GM21737 (cell line): ENCODE measurements around the gene PRPF6.

ENCODE experiments used
- ATAC-seq: cut with Tn5 transposase; IDR thresholded peaks from one replicate; pipeline ENCODE4 v1.9.1; 2021; ENCODE audit warnings: mild to moderate bottlenecking, moderate library complexity; ENCODE audit not compliant: unreplicated experiment

Gene PRPF6, protein sequence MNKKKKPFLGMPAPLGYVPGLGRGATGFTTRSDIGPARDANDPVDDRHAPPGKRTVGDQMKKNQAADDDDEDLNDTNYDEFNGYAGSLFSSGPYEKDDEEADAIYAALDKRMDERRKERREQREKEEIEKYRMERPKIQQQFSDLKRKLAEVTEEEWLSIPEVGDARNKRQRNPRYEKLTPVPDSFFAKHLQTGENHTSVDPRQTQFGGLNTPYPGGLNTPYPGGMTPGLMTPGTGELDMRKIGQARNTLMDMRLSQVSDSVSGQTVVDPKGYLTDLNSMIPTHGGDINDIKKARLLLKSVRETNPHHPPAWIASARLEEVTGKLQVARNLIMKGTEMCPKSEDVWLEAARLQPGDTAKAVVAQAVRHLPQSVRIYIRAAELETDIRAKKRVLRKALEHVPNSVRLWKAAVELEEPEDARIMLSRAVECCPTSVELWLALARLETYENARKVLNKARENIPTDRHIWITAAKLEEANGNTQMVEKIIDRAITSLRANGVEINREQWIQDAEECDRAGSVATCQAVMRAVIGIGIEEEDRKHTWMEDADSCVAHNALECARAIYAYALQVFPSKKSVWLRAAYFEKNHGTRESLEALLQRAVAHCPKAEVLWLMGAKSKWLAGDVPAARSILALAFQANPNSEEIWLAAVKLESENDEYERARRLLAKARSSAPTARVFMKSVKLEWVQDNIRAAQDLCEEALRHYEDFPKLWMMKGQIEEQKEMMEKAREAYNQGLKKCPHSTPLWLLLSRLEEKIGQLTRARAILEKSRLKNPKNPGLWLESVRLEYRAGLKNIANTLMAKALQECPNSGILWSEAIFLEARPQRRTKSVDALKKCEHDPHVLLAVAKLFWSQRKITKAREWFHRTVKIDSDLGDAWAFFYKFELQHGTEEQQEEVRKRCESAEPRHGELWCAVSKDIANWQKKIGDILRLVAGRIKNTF

DNA sequence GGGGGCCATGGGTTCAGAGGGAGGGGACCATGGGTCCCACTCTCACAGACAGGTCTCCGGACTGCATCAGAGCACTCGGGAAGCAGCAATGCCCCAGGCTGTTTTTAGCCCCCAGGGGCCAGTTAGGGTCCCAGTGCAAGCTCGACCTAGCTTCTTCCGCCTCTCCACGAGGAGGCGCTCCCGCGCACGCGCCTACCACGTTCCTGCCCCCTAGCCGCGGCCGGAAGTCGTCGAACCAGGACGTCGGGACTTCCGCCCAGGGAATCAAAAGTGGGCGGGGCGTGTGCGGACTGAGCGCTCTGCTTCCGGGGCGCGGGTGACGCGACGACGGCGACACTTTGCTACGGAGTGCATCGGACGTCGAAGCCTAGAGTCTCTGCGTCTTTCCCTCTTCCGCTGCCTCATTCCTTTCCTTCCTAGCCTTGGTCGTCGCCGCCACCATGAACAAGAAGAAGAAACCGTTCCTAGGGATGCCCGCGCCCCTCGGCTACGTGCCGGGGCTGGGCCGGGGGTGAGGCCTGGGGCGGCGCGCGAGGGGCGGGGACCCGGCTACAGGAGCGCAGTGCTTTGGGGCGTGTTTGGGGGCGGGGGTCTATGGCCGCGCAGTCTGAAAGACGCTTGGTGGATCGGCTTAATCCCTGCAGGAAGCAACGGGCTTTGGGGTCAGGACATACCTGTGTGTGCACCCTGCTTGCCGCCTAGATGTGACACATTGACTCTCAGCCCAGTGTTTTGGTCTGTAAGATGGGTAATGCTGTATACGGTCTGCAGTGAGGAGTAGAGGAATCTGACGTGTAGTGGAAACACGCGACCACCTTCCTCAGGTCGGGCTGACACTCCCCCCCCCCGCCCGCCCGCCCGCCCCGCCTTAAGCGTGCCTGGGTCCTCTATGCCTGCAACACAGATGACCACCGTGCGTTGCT is at the start of gene PRPF6:
Gene PRPF6, plus strand, starts transcription at position 327 of the 923 bp plus-strand sequence. Its CDS starts 114 bp downstream, at position 441.
- peak; percentile 52 for ATAC-seq

DNA sequence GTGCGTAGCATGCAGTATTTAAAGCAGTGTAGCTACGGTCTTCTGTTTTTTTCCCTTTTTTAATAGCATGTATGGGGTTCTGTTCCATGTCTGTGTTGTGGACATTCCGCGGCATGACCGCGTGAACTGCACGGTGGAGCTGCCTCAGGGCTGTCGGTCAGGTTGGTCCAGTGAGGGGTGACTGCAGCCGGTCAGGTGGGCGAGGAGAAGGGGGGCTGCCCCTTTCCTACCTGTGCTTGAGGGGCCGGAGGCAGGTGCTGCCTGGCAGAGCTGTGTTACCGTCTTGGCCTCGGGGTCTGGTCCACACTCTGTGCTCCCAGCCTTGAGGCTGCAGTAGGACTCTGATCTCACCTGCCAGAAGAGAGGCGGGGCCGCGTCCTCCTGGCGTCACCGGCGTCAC is 49.2 kb upstream of the PRPF6 start:
- ATAC-seq: no peak

DNA sequence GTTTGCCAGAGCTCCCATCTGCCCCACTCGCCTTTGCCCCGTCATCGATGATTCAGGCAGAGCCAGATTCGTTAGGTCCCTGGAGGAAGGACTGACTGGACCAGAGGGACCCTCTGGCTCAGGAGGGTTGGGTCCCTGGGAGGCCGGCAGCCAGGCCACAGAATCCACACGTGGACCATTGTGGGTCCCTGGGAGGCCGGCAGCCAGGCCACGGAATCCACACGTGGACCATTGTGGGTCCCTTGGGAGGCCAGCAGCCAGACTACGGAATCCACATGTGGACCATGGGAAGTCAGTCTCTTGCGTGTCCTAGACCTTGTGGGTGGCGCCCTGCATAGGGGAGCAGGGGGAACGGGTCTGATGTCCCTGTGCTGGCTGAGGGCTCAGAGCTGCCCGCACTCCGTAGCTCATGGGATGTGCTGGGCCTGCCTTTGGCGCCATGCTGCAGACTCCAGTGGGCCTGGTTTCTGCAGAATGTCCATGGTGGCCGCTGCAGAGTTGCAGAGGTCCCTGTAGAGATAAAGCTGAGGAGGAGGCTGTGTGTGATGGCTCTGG is 48.2 kb upstream of the PRPF6 start:
- ATAC-seq: no peak

DNA sequence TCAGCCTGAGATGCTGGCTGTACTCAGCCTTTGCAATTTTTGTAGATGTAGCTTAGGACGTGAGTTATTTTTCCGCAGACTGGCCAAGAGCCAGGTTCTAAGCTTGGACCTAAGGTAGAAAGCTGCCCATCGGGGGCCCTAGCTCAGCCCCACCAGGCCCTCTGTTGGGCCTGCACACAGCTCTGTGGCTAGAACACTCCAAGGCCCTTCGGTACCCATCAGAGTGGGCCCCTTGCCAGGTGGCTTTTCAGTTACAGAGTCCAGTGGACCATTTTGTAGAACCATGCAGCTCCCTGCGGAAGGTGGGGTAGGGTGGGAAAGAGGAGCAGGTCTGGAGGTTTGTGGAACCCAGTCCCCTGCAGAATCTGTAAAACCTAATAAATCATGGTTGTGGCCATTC is 47.3 kb upstream of the PRPF6 start:
- no peak for ATAC-seq

DNA sequence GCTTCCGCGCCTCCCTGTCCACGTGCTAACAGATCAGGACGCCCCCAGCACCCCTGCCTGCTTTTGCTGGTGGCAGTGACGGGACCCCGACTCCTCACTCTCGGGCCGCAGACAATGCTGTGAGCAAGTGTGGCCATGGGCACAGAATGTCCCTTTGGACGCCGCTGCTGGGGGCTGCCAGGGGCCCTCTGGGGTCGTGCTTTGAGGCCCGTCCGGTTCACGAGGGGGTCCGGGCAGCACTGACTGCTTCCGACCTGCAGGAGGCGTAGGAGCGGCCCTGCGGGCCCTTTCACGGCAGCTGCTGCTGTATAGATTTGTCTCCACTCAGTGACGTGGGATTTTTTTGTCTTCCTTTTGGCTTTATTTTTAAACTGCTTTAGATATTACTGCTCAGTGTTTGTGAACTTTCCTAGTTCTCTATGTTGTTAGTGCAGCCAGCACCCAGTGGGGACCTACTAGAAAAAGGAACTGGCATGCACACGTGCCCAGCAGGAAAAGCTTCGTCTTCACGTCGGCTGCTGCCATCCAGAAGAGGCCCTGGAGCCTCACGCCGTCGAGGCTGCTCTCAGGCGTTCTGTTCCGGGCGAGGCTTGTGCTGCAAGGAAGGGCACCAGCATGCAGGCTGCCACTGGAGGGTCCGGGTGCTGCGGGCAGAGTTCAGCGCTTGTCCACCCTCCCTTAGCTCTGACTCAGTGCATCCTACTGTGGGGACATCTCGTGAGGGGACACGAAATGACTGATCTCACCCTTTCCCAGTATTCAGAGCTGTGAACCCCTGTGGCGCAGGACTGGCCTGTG is 46.5 kb upstream of the PRPF6 start:
- ATAC-seq: no peak

DNA sequence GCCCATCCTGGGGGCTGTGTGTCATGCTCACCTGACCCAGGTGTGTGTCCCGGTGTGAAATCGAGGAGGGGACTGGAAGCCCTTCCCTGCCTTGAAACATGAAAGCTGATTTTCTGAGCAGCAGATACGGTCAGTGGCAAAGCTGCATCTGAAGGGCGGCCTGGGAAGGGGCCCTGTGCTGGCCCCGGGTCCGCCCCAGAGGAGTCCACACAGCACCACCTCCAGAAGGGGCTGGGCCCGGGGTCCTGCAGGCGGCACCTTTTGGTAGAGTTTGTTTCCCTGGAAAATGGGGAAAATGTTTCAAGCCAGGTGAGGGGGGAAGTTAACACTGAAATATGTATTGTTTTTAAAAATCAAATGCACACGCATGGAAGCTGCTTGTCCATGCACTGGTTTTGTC is 45.5 kb upstream of the PRPF6 start:
- ATAC-seq: no peak

DNA sequence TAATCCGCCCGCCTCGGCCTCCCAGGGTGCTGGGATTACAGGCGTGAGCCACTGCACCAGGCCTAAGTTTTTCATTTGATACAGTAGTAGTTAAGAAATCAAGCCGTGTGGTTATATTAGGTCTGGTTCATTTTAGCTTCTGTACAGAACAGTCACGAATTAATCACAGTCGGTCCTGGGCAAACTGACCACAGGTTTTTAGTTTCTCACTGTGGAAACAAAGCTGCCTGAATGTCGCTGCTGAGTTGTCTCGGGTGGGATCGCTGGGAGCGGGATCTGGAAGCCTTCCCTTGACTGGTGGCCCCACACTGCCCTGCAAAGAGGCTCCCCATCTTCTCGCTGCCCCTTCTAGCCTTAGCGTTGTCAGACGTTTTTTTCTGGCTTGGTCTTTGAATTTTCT is 43.3 kb upstream of the PRPF6 start:
- no peak for ATAC-seq

DNA sequence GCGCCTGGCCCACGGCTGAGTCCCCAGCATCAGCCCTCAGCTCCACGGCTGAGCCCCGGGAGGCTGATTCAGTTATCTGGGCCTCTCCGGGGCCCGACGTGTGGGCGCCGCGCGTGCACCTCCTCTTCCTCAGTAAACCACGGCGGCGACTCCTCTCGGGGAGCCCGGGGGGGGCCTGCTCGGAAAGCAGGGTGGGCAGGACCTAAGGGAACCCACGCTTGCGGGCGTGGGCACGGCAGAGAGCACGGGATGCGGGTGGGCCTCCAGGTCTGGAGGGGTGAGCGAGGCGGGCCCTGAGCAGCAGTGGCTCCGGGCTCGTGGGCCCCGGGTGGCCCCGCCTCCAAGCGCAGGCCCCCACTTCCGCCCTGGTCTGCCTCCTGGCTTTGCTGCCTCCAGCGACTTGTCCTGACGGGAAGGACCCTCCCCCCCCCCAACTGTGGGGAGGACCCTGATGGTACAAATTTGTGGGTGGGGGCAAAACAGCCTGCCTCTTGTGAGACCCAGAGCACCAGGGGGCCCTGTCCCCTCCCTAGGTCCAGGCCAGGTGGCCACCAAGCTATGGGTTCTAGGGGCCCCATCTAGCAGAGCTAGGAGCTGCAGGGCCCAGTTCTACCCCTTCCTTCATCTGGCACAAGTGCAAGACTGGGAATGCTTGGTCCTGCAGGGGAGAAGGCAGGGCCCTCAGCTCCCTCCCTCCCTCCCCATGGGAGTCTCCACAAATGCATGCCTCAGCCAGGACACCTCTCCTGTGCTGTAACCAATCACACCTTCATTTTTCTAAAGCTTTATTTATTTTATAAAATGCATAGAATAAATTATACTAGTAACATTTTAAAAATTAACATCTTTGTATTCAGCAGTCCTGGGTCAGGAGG is 41.6 kb upstream of the PRPF6 start:
- ATAC-seq: no peak

DNA sequence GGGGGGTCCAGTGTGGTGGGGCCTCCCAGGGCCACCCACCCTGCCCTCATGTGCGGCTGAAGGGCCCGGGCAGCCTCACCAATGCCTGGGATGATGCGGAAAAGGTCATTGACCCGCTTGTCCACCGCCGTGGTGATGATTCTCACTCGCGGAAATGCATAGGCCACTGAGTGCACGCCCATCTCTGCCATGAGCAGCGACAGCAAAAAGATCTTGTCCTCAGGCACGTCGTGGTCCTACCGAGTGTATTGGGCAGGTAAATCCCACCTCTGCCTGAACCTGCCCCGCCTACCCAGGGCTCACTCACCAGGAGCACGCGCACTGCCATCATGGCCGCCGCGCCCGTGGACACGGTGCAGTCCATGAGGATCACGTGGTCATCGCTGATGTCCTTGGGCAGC is 40.9 kb upstream of the PRPF6 start:
- no peak for ATAC-seq

DNA sequence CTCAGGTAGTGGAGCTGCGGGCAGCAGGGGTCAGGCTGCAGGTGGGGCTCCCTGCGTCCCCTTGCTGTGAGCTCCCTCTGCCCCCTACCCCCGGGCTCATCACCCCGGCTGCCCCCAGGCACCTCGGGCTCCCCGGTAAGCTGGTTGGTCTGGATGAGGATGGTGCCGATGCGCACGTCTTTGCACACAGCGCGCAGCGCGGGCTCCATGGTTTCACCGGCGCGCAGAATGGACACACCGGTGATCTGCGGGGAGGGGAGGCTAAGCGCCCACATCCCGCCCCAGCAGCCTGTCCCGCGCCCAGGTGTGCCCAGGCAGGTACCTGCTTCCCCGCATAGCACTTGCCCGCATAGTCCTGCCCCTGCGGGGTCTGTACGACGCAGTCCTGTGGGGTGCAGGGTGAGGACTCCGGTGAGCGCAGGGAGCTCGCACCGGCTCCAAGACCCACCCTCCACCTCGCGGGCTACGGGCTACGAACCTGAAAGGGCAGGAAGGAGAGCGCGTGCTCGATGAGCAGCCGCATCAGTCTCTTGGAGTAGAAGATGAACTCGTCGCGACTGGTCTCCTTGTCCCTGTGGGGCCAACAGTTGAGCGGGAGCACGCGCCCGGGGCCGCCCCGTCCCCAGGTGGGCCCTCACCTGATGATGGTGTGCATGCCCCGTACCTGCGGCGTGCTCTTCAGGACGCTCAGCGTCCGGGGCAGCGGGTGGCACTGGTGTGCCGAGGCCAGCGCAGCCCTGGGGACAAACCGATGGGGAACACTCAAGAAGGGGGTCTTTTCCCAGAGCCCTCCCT is 40.3 kb upstream of the PRPF6 start:
- no peak for ATAC-seq

DNA sequence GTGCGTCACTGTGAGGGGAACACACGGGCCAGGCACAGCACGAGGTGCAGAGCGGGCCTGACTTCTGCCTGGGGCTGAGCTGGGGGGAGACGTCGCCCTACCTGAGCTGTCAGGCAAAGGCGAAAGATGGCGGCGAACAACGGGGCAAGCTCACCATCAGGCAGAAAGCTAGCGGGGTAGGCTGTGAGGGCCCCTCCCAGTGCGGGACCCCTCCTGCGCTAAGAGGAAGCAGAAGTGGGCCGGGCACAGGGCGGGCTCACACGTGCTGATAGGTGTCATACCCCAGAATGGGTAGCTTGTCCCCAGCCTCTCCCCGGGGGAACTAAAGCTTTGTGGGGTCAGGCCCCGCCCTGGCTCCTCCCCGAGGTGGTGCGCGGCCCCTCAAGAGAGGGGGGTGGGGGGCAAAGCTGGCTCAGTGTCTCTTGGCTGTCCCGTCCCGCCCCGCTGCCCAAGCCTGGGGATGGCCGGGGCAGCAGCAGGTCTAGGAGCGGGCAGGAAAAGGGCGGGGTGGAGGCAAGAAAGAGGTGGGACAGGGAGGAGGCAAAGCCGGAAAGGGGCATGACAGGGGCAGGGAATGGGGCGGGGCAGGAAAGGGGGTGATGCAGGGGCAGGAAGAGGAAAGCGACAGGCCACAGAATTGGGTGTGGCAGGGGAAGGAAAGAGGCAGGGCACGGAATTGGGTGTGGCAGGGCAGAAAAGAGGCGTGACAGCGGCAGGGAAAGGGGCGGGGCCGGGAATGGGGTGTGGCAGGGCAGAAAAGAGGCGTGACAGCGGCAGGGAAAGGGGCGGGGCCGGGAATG is 39.5 kb upstream of the PRPF6 start:
- peak; percentile 48 for ATAC-seq

DNA sequence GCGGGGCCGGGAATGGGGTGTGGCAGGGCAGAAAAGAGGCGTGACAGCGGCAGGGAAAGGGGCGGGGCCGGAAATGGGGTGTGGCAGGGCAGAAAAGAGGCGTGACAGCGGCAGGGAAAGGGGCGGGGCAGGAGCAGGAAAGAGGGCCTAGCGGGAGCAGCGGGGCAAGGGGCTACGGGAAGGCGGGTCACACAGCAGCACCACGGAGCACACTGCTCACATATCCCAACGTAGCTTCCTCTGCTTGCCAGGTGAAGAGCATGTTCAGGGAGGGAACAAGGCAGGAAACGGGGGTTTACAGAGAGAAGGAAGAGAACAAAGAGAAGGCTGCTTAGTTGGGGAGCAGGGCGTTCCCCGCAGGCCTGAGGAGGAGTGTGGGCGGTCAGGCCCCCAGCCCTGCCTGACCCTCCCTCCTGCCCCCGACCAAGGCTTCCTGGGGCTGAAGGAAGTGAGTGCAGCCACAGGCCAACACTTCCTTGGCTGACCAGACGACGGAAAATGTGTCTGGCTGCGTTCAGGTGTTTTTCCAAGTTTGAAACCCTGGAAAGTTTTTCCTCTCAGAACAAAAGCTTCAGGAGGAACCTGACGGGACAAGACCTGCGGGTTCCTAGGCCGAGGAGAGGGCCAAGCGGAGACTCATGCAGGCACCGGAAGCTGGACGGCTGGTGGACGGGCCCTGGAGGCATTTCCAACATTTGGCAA is 38.5 kb upstream of the PRPF6 start:
- no peak for ATAC-seq

DNA sequence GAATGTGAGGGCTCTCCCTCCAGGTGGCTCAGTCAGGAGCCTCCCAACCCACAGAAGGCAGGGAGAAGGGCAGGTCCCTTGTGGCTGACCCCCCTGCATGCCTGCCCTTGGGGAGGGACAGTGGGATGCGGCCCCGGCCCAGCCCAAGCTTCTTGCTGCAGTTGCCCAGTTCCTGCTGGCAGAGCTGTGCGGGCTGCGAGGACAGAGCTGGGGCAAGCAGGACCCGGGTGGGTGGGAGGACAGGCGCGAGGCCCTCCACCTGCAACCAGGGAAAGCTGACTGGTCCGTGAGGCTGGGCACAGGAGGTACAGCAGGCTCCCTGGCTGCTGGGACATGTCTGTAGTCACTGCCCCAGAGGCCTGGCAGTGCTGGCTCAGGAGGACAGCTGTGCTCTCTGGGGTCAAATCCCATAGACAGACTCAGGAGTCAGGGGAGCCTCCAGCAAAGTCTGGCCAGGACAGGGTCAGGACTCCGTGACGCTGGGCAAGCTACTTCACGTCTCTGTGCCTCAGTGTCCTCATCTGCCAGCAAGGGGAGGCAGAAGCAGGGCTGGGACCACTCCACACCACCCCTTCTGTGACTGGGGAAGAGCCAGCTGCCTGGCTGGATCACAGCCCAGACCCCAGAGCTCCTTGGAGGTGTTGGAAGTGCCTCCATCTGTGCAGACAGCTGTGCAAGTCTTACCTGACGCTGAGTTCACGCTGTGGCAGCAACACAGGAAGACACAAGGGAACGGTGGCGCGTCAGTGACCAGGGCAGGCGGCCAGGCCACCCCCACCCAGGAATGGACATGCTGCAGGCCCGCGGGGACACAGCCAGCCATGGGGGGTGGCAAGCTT is 37.7 kb upstream of the PRPF6 start:
- ATAC-seq: no peak

DNA sequence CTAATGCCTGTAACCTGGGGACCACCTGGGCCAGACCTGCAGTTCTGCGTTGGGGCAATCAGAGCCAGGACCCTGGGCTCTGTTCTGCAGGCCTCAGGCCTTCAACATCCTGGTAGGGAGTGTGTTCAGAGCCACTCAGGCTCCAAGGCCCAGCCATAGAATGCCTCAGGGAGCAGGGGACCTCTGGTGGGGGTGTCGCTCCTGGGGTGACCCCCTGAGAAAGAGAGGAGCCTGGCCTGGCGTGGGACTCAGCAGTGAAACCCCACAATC is 37.2 kb upstream of the PRPF6 start:
- ATAC-seq: no peak

DNA sequence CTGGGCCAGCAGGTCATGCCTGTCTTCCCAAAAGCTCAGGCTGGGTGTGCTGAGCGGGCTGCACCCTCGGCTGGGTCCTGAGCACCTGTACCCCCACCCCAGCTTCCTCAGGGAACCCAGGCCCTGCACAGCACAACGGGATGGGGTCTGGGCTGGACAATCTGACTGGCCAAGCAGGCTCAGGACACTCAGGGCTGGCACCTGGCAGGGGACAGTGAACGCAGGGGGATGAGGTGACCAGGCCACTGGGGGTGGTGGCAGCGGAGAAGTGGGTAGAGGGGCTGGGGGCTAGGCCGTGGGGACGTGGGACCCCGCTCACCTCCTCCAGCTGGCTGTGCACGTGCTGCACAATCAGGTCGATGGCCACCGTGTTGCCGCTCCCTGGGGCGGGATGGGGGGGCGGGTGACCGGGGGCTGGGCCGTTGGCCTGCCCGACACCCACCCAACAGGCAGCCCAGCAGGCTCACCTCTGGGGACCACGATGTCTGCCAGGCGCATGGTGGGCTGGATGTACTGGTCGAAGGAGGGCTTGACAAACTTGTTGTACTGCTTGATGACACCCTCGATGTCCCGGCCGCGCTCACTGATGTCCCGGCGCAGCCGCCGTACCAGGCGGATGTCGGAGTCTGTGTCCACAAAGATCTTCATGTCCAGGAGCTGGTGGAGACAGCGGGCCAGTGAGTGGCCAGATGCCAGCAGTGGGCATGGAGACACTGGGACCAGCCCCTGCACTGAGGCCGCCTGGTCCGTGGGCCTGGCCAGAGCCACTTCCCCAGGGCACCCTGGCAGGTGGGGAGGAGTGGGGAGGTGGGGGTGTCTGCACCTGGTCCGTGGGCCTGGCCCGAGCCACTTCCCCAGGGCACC is 36.6 kb upstream of the PRPF6 start:
- ATAC-seq: no peak
